Loucy (cell line): ENCODE results near the gene CRABP2.

Source experiments
- CTCF ChIP-seq: fragments of 200-600 bp; sonication (generic); conservative IDR thresholded peaks from 2 replicates; pipeline ENCODE4 v1.5.1; 2014; ENCODE audit warnings: mild to moderate bottlenecking, antibody characterized with exemption, low read length
- EZH2phosphoT487 ChIP-seq: fragments of 200-600 bp; IDR thresholded peaks from 2 replicates; pipeline ENCODE4 v1.6.1; 2018; ENCODE audit warnings: antibody characterized with exemption, mild to moderate bottlenecking, moderate library complexity, borderline replicate concordance

- TF ChIP-seq CTCF (no peak), EZH2phosphoT487 (no peak)
These were observed 42.6 kb upstream of the CRABP2 start for GRCh38 chr1:156747742-156748669.
